ENCODE measurements around the gene PDIA3.
"Not testable (repeated sequence)": the region's sequence is repeated elsewhere in the genome, so short reads cannot be mapped to it uniquely, and the experiment has no call there.

DNA sequence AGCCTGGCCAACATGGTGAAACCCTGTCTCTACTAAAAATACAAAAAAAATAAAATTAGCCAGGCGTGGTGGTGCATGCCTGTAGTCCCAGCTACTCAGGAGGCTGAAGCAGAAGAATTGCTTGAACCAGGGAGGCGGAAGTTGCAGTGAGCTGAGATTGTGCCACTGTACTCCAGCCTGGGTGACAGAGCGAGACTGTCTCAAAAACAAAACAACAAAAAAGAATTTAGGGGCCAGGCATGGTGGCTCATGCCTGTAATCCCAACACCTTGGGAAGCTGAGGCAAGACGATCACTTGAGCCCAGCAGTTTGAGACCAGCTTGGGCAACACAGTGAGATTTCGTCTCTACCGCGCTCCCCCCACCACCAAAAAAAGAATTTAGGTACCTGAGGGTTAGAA is 56.4 kb downstream of the PDIA3 start:
- TF ChIP-seq, protein P1, sequence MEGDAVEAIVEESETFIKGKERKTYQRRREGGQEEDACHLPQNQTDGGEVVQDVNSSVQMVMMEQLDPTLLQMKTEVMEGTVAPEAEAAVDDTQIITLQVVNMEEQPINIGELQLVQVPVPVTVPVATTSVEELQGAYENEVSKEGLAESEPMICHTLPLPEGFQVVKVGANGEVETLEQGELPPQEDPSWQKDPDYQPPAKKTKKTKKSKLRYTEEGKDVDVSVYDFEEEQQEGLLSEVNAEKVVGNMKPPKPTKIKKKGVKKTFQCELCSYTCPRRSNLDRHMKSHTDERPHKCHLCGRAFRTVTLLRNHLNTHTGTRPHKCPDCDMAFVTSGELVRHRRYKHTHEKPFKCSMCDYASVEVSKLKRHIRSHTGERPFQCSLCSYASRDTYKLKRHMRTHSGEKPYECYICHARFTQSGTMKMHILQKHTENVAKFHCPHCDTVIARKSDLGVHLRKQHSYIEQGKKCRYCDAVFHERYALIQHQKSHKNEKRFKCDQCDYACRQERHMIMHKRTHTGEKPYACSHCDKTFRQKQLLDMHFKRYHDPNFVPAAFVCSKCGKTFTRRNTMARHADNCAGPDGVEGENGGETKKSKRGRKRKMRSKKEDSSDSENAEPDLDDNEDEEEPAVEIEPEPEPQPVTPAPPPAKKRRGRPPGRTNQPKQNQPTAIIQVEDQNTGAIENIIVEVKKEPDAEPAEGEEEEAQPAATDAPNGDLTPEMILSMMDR (IDR thresholded peaks at IDR 0.05; ENCODE audit: borderline replicate concordance, extremely low read depth, low read length, poor library complexity, severe bottlenecking), result not testable (repeated sequence)
- not testable (repeated sequence) for TF ChIP-seq EZH2 (IDR thresholded peaks at IDR 0.05; ENCODE audit: borderline replicate concordance, low read depth, low read length, severe bottlenecking)

Measured in DND-41 (cell line).